ENCODE measurements around the gene FNBP1. TPM values are rescaled to one million over a fixed set of nuclear protein-coding genes. Genes with fewer than 3 reads are reported as not detected.
A peak's percentile ranks its signal among the peaks of the same experiment; 100 is the strongest.

Gene FNBP1
- total and polyA plus RNA-seq, 4 donors = 16.0 to 94.3 (median 29.5) TPM

- TF ChIP-seq, protein P1, sequence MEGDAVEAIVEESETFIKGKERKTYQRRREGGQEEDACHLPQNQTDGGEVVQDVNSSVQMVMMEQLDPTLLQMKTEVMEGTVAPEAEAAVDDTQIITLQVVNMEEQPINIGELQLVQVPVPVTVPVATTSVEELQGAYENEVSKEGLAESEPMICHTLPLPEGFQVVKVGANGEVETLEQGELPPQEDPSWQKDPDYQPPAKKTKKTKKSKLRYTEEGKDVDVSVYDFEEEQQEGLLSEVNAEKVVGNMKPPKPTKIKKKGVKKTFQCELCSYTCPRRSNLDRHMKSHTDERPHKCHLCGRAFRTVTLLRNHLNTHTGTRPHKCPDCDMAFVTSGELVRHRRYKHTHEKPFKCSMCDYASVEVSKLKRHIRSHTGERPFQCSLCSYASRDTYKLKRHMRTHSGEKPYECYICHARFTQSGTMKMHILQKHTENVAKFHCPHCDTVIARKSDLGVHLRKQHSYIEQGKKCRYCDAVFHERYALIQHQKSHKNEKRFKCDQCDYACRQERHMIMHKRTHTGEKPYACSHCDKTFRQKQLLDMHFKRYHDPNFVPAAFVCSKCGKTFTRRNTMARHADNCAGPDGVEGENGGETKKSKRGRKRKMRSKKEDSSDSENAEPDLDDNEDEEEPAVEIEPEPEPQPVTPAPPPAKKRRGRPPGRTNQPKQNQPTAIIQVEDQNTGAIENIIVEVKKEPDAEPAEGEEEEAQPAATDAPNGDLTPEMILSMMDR (IDR thresholded peaks at IDR 0.05; ENCODE audit: control extremely low read depth, extremely low read depth) = no peak
- Histone ChIP-seq H3K27me3 (ENCODE audit: control insufficient read depth in 3 of 3, insufficient read depth in 3 of 3, low read length in 2 of 3) (no peaks in the 10 kb centered on the region), H3K36me3 (ENCODE audit: control insufficient read depth in 4 of 4, insufficient read depth in 4 of 4, low read length in 4 of 4) (peaks cover 10 to 32% (median 21%) of the 10 kb centered on the region in 4 donors), H3K4me3 (no peak overlapping the region), H3K27ac (ENCODE audit: low read depth in 1 of 2, low read length in 1 of 2) (no peak overlapping the region), H3K9me3 (ENCODE audit: control insufficient read depth in 4 of 4, insufficient read depth in 3 of 4, low read length in 3 of 4) (no peaks in the 10 kb centered on the region), H3K4me1 (ENCODE audit: control insufficient read depth in 5 of 5, insufficient read depth in 5 of 5, low read length in 5 of 5) (no peaks in the 10 kb centered on the region), H3K9ac (ENCODE audit: insufficient read depth in 1 of 2, low read length in 2 of 2) (no peak overlapping the region)
- DNase-seq (no peak), ATAC-seq (ENCODE audit: insufficient read depth, low FRiP score) (no peak)
- WGBS, 2 donors = 61 to 79% methylated on average over 5 of the region's 5 CpGs
Measured at GRCh38 chr9:129851821-129852220, 191.2 kb downstream of the FNBP1 start.

DNA sequence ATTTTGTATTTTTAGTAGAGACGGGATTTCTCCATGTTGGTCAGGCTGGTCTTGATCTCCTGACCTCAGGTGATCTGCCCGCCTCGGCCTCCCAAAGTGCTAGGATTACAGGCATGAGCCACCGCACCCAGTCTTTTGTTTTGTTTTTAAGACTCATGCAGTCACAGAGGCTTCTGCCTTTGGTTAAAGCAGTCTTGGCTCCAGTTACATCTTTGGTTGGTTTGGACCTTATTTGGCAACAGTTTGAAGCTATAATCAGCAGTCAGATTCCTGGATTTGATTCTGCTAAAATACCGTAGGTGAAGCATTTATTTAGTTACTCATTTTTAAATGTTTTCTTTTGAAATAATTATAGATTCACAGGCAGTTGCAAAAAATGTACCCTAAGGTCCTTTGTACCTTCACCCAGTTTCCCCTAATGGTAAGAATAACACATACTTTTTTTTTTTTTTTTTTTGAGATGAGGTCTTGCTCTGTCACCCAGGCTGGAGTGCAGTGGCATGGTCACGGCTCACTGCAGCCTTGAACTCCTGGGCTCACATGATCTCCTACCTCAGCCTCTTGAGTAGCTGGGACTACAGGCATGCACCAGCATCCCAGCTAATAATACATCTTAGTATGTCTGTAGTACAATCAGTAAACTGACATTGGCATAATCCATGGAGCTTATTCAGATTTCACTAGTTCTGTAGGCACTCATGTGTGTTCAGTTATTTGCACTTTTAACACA is 192.0 kb downstream of the FNBP1 start:
- H3K36me3 ChIP-seq (ENCODE audit: control insufficient read depth in 4 of 4, insufficient read depth in 4 of 4, low read length in 4 of 4) = peaks cover 10 to 32% (median 18%) of the 10 kb centered on the region in 4 donors
- H3K27me3 ChIP-seq (ENCODE audit: control insufficient read depth in 3 of 3, insufficient read depth in 3 of 3, low read length in 2 of 3) = no peaks in the 10 kb centered on the region
- H3K9me3 ChIP-seq (ENCODE audit: control insufficient read depth in 4 of 4, insufficient read depth in 3 of 4, low read length in 3 of 4) = no peaks in the 10 kb centered on the region
- DNase-seq (no peak), ATAC-seq (ENCODE audit: insufficient read depth, low FRiP score) (no peak)
- H3K4me1 ChIP-seq (ENCODE audit: control insufficient read depth in 5 of 5, insufficient read depth in 5 of 5, low read length in 5 of 5) = no peaks in the 10 kb centered on the region
- H3K27ac ChIP-seq (ENCODE audit: low read depth in 1 of 2, low read length in 1 of 2) = no peak overlapping the region
- TF ChIP-seq, protein P1 (IDR thresholded peaks at IDR 0.05; ENCODE audit: control extremely low read depth, extremely low read depth) = no peak
- H3K9ac ChIP-seq (ENCODE audit: insufficient read depth in 1 of 2, low read length in 2 of 2) = peak overlapping the region in 1 of 2 donors; percentile 46
- WGBS, 2 donors = 90 to 96% methylated on average over 6 of the region's 6 CpGs
- H3K4me3 ChIP-seq = no peak overlapping the region

DNA sequence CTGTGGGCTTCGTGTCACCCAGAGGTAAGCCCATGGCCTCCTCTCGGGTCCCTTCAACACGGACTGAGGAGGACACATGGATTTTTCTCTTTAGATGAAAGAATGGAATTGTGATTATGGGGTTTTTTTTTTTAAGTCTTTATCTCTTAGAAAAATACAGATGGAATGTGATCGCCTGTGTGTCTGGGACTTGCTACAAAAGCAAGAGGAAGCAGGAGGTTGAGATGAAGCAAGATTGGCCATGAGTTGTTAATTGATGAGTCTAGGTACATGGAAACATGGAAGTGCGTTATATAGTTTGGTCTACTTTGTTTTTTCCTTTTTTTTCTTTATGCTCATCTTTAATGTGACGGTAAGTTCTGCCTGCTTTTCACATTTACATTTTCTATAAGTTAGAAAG is 193.1 kb downstream of the FNBP1 start:
- Histone ChIP-seq H3K27me3 (ENCODE audit: control insufficient read depth in 3 of 3, insufficient read depth in 3 of 3, low read length in 2 of 3) (no peaks in the 10 kb centered on the region), H3K9ac (ENCODE audit: insufficient read depth in 1 of 2, low read length in 2 of 2) (no peak overlapping the region), H3K27ac (ENCODE audit: low read depth in 1 of 2, low read length in 1 of 2) (no peak overlapping the region), H3K9me3 (ENCODE audit: control insufficient read depth in 4 of 4, insufficient read depth in 3 of 4, low read length in 3 of 4) (no peaks in the 10 kb centered on the region), H3K36me3 (ENCODE audit: control insufficient read depth in 4 of 4, insufficient read depth in 4 of 4, low read length in 4 of 4) (peaks cover 10 to 27% (median 16%) of the 10 kb centered on the region in 4 donors), H3K4me3 (no peak overlapping the region), H3K4me1 (ENCODE audit: control insufficient read depth in 5 of 5, insufficient read depth in 5 of 5, low read length in 5 of 5) (no peaks in the 10 kb centered on the region)
- WGBS, 2 donors = 70 to 85% methylated on average over 6 of the region's 6 CpGs
- ATAC-seq (ENCODE audit: insufficient read depth, low FRiP score) (no peak), DNase-seq (no peak)
- TF ChIP-seq, protein P1 (IDR thresholded peaks at IDR 0.05; ENCODE audit: control extremely low read depth, extremely low read depth) = no peak
